HCT116 (cell line): Measurements from ENCODE around the gene WNT5B. TPM values are rescaled to one million over a fixed set of nuclear protein-coding genes. Genes with fewer than 3 reads are reported as not detected.

Source experiments
- ATAC-seq: fragments of 200-7000 bp; cut with Tn5 transposase; 2 replicates; pipeline ENCODE4 v1.9.1; 2020; ENCODE audit warnings: mild to moderate bottlenecking, moderate library complexity
- BruUV-seq: library from RNA; stranded (reverse); fragments of 400-500 nt; replicated peaks from 2 replicates; lab custom pipeline; 2021; lab: Mats Ljungman, UMichigan
- CTCF ChIA-PET: fragments of 300-600 bp; sonication (Branson Sonifier 250); formaldehyde crosslinking; loops from one replicate; lab custom pipeline; 2021; ENCODE audit warnings: antibody characterized with exemption; lab: Charles Lee
- POLR2A ChIA-PET: fragments of 300-600, 350-600 bp; sonication (Branson Sonifier 250); formaldehyde crosslinking; loops from one replicate; lab custom pipeline; 2021; ENCODE audit warnings: antibody characterized with exemption; lab: Charles Lee
- RAD21 ChIA-PET, 2 experiments: fragments of 300-600 bp; sonication (Branson Sonifier 250); formaldehyde crosslinking; loops; one replicate each; lab custom pipeline; 2023; ENCODE audit warnings: low total read pairs in 2 of 2; ENCODE audit not compliant: uncharacterized antibody in 2 of 2, unreplicated experiment in 2 of 2, low non-redundant PET in 1 of 2; lab: Charles Lee
- DNase-seq: peaks from one replicate; pipeline ENCODE4 v3.0.0-alpha.2; 2010; ENCODE audit warnings: low read depth, low spot score
- H2AFZ ChIP-seq: fragments of 200-600 bp; shearing (Covaris generic), sonication (generic); 2 replicates; pipeline ENCODE4 v1.6.1; 2017; ENCODE audit warnings: low read depth, mixed run types, mixed read lengths, antibody characterized with exemption, low read length; ENCODE audit not compliant: poor library complexity, severe bottlenecking
- H3K27ac ChIP-seq: 2 replicates; pipeline ENCODE4 v1.5.1; 2012; ENCODE audit warnings: low read depth, low read length
- H3K27me3 ChIP-seq: fragments of 200-600 bp; sonication (generic); 2 replicates; pipeline ENCODE4 v1.6.1; 2016; ENCODE audit warnings: mixed run types, low read length, mixed read lengths; ENCODE audit not compliant: insufficient read depth
- H3K36me3 ChIP-seq, 2 experiments: fragments of 200-500 bp in 1 of 2; fragments of 200-600 bp in 1 of 2; sonication (Bioruptor generic) in 1 of 2; sonication (generic) in 1 of 2; 2 replicates each; pipeline versions ENCODE4 v1.5.1 to v1.6.1; 2014 to 2016; ENCODE audit warnings: low read length in 2 of 2, inconsistent platforms in 1 of 2, mixed read lengths in 1 of 2, mixed run types in 1 of 2; ENCODE audit not compliant: insufficient read depth in 2 of 2, control insufficient read depth in 1 of 2
- H3K4me1 ChIP-seq, 2 experiments: fragments of 200-600 bp in 1 of 2; sonication (generic) in 1 of 2; 2 replicates each; pipeline versions ENCODE4 v1.5.1 to v1.6.1; 2012 to 2017; ENCODE audit warnings: low read length in 2 of 2, inconsistent platforms in 1 of 2, mild to moderate bottlenecking in 1 of 2, mixed read lengths in 1 of 2, mixed run types in 1 of 2, moderate library complexity in 1 of 2; ENCODE audit not compliant: insufficient read depth in 2 of 2, control insufficient read depth in 1 of 2
- H3K4me2 ChIP-seq: fragments of 200-600 bp; sonication (generic); 2 replicates; pipeline ENCODE4 v1.6.1; 2017; ENCODE audit warnings: mixed run types, low read length, mixed read lengths
- H3K4me3 ChIP-seq, 2 experiments: fragments of 200-600 bp in 1 of 2; sonication (generic) in 1 of 2; replicated peaks in 1 of 2; 2 replicates each; pipeline ENCODE4 v1.5.1; 2011 to 2016; ENCODE audit warnings: low read length in 2 of 2, control low read depth in 1 of 2, low read depth in 1 of 2, mild to moderate bottlenecking in 1 of 2, mixed read lengths in 1 of 2, mixed run types in 1 of 2
- H3K79me2 ChIP-seq: fragments of 200-600 bp; sonication (generic); 2 replicates; pipeline ENCODE4 v1.6.1; 2017; ENCODE audit warnings: mild to moderate bottlenecking, mixed run types, low read length, moderate library complexity, mixed read lengths; ENCODE audit not compliant: insufficient read depth
- H3K9ac ChIP-seq: fragments of 200-600 bp; sonication (generic); 2 replicates; pipeline ENCODE4 v1.6.1; 2016; ENCODE audit warnings: low read length, mixed read lengths
- H3K9me2 ChIP-seq: fragments of 200-600 bp; sonication (generic), shearing (Covaris generic); 2 replicates; pipeline ENCODE4 v1.6.1; 2017; ENCODE audit warnings: mixed run types, mild to moderate bottlenecking, moderate library complexity; ENCODE audit not compliant: insufficient read depth
- H3K9me3 ChIP-seq, 2 experiments: fragments of 200-500 bp in 1 of 2; fragments of 200-600 bp in 1 of 2; sonication (Bioruptor generic) in 1 of 2; sonication (generic) in 1 of 2; 2 replicates each; pipeline ENCODE4 v1.6.1; 2014 to 2017; ENCODE audit warnings: low read length in 2 of 2, mixed read lengths in 2 of 2, inconsistent platforms in 1 of 2, low read depth in 1 of 2, mild to moderate bottlenecking in 1 of 2, mixed run types in 1 of 2, moderate library complexity in 1 of 2; ENCODE audit not compliant: control insufficient read depth in 1 of 2, insufficient read depth in 1 of 2
- H4K20me1 ChIP-seq: fragments of 200-600 bp; sonication (generic), shearing (Covaris generic); 2 replicates; pipeline ENCODE4 v1.6.1; 2017; ENCODE audit warnings: mixed run types, mild to moderate bottlenecking, moderate library complexity; ENCODE audit not compliant: insufficient read depth
- ATF3 ChIP-seq: IDR thresholded peaks from 2 replicates; pipeline ENCODE4 v1.6.1; 2012
- CEBPB ChIP-seq: IDR thresholded peaks from 2 replicates; pipeline ENCODE4 v1.6.1; 2012; ENCODE audit warnings: low read depth
- EGR1 ChIP-seq: IDR thresholded peaks from 2 replicates; pipeline ENCODE4 v1.6.1; 2012; ENCODE audit warnings: low read depth
- ELF1 ChIP-seq: IDR thresholded peaks from 2 replicates; pipeline ENCODE4 v1.6.1; 2012; ENCODE audit warnings: low read depth, borderline replicate concordance
- EZH2 ChIP-seq: fragments of 200-600 bp; sonication (generic); IDR thresholded peaks from 2 replicates; pipeline ENCODE4 v1.6.1; 2017; ENCODE audit warnings: antibody characterized with exemption, mixed run types
- EZH2phosphoT487 ChIP-seq: fragments of 200-600 bp; IDR thresholded peaks from 2 replicates; pipeline ENCODE4 v1.6.1; 2018; ENCODE audit warnings: antibody characterized with exemption, borderline replicate concordance
- FOSL1 ChIP-seq: IDR thresholded peaks from 2 replicates; pipeline ENCODE4 v1.6.1; 2012; ENCODE audit warnings: low read depth
- JUND ChIP-seq: IDR thresholded peaks from 2 replicates; pipeline ENCODE4 v1.6.1; 2012
- POLR2A ChIP-seq: IDR thresholded peaks from 2 replicates; pipeline ENCODE4 v1.7.0; 2011; ENCODE audit warnings: borderline replicate concordance; ENCODE audit not compliant: insufficient read depth, insufficient read length; ENCODE audit errors: extremely low read depth
- POLR2AphosphoS5 ChIP-seq: IDR thresholded peaks from 2 replicates; pipeline ENCODE4 v1.6.1; 2011; ENCODE audit warnings: mild to moderate bottlenecking, low read depth, low read length, moderate library complexity
- RAD21 ChIP-seq: IDR thresholded peaks from 2 replicates; pipeline ENCODE4 v1.6.1; 2012; ENCODE audit warnings: low read depth, mild to moderate bottlenecking
- REST ChIP-seq: IDR thresholded peaks from 2 replicates; pipeline ENCODE4 v1.6.1; 2012; ENCODE audit warnings: low read depth
- SIN3A ChIP-seq: IDR thresholded peaks from 2 replicates; pipeline ENCODE4 v1.6.1; 2012; ENCODE audit warnings: low read depth
- SP1 ChIP-seq: IDR thresholded peaks from 2 replicates; pipeline ENCODE4 v1.6.1; 2012; ENCODE audit warnings: low read depth
- TCF7L2 ChIP-seq: IDR thresholded peaks from 2 replicates; pipeline ENCODE4 v1.7.0; 2011; ENCODE audit warnings: borderline replicate concordance, inconsistent platforms; ENCODE audit not compliant: insufficient read depth, insufficient read length; ENCODE audit errors: extremely low read depth
- YY1 ChIP-seq: IDR thresholded peaks from 2 replicates; pipeline ENCODE4 v1.6.1; 2011; ENCODE audit warnings: low read length, low read depth, moderate library complexity, mild to moderate bottlenecking; ENCODE audit not compliant: insufficient replicate concordance; ENCODE audit errors: extremely low read depth
- ZFX ChIP-seq: fragments of 450-650 bp; IDR thresholded peaks from 2 replicates; pipeline ENCODE4 v1.6.1; 2017
- intact Hi-C: fragments of 100-400 bp; cut with micrococcal nuclease; formaldehyde crosslinking; loops from 2 replicates; pipeline ENCODE4 v1.10.0; 2022
- total RNA-seq: library from RNA; stranded (reverse); gene quantifications from one replicate; pipeline ENCODE4 v1.2.1, GENCODE V29; 2021; ENCODE audit not compliant: unreplicated experiment
- TF ChIP-seq, protein P1 (sequence below): IDR thresholded peaks from 2 replicates; pipeline ENCODE4 v1.6.1; 2011; ENCODE audit warnings: mild to moderate bottlenecking, low read length, moderate library complexity; ENCODE audit not compliant: insufficient replicate concordance; ENCODE audit errors: extremely low read depth
- TF ChIP-seq, protein P2 (sequence below), 3 experiments: fragments of 200-600 bp in 1 of 3; sonication (generic) in 1 of 3; IDR thresholded peaks in 2 of 3; conservative IDR thresholded peaks in 1 of 3; 2 replicates each; pipeline ENCODE4 v1.5.1; 2012 to 2017; ENCODE audit warnings: low read depth in 2 of 3, low read length in 2 of 3, antibody characterized with exemption in 1 of 3, borderline replicate concordance in 1 of 3, control low read depth in 1 of 3, mild to moderate bottlenecking in 1 of 3, mixed read lengths in 1 of 3, mixed run types in 1 of 3, moderate library complexity in 1 of 3; ENCODE audit not compliant: insufficient read depth in 1 of 3

WNT5B gene
- total RNA-seq, 1 experiment from 2014 or later: 0.52 TPM

DNA sequence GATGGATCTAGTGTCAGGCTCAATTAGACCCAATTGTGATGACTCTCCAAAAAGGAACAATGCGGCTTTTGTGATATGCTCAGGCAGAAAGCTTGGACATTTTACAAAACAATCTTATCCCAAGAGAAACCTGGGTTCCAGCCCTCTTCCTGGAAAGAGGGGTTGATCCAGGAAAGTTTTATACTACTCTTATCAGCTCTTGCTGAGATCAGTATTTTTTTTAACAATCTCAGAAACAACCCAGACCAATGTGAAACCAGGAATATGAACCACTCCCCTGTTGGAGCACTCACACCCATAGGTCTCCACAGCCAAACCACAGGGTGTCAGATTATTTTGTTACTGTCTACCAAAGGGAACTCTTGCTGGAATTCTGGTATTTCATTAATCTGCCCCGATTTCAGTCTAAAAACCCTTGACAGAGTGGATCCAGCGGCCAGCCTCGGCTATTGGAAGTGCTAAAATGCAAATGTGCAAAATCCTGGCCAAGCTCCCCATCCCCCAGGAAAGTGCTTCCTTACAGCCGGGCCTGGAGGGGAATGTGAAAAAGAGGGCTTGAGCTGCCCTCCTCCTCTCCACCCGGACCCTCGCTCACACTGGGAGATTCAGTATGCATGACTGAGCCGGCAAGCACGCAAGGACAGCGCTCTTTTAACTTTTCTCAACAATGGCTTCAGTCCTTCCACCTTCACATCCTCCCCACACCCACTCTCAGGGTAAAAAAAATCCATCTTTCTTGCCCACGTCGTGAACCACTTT is 38.6 kb upstream of the WNT5B start:
- ChIA-PET CTCF (interaction anchor here (1.2 kb wide), 1 partner anchor 473 kb away, joined by 3 read pairs; no protein-coding TSS in a partner anchor), POLR2A (no interaction called here)
- intact Hi-C loops: no loop called here

More for the DNA sequence above, 38.6 kb upstream of the WNT5B start:
- no peak overlapping the region for H3K4me3 ChIP-seq
- H3K36me3 ChIP-seq: no peaks in the 10 kb centered on the region
- H3K4me1 ChIP-seq: peaks cover 18 to 28% of the 10 kb centered on the region in 2 experiments
- ATAC-seq: no peak
- no TSS peak for BruUV-seq
- H3K9ac ChIP-seq: no peak overlapping the region
- DNase-seq: no peak
- no peaks in the 10 kb centered on the region for H3K9me2 ChIP-seq
- H4K20me1 ChIP-seq: no peaks in the 10 kb centered on the region
- RAD21 ChIA-PET: no interaction called here
- no peak overlapping the region for H3K27ac ChIP-seq
- no peak for TF ChIP-seq EZH2
- TF ChIP-seq, protein P1, sequence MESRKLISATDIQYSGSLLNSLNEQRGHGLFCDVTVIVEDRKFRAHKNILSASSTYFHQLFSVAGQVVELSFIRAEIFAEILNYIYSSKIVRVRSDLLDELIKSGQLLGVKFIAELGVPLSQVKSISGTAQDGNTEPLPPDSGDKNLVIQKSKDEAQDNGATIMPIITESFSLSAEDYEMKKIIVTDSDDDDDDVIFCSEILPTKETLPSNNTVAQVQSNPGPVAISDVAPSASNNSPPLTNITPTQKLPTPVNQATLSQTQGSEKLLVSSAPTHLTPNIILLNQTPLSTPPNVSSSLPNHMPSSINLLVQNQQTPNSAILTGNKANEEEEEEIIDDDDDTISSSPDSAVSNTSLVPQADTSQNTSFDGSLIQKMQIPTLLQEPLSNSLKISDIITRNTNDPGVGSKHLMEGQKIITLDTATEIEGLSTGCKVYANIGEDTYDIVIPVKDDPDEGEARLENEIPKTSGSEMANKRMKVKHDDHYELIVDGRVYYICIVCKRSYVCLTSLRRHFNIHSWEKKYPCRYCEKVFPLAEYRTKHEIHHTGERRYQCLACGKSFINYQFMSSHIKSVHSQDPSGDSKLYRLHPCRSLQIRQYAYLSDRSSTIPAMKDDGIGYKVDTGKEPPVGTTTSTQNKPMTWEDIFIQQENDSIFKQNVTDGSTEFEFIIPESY: no peak
- TF ChIP-seq EGR1: no peak
- TF ChIP-seq POLR2AphosphoS5: no peak
- TF ChIP-seq ZFX: no peak
- no peak for TF ChIP-seq EZH2phosphoT487
- no peak for TF ChIP-seq POLR2A
- TF ChIP-seq CEBPB: no peak
- TF ChIP-seq REST: no peak
- no peak for TF ChIP-seq TCF7L2
- TF ChIP-seq RAD21: no peak
- TF ChIP-seq, protein P2, sequence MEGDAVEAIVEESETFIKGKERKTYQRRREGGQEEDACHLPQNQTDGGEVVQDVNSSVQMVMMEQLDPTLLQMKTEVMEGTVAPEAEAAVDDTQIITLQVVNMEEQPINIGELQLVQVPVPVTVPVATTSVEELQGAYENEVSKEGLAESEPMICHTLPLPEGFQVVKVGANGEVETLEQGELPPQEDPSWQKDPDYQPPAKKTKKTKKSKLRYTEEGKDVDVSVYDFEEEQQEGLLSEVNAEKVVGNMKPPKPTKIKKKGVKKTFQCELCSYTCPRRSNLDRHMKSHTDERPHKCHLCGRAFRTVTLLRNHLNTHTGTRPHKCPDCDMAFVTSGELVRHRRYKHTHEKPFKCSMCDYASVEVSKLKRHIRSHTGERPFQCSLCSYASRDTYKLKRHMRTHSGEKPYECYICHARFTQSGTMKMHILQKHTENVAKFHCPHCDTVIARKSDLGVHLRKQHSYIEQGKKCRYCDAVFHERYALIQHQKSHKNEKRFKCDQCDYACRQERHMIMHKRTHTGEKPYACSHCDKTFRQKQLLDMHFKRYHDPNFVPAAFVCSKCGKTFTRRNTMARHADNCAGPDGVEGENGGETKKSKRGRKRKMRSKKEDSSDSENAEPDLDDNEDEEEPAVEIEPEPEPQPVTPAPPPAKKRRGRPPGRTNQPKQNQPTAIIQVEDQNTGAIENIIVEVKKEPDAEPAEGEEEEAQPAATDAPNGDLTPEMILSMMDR (IDR thresholded peaks at IDR 0.05 in 2 of 3, conservative IDR thresholded peaks at IDR 0.05 in 1 of 3; ENCODE audit: borderline replicate concordance in 1 of 3, insufficient read depth in 1 of 3, low read depth in 2 of 3, low read length in 2 of 3): no peak
- no peak for TF ChIP-seq YY1
- no peak for TF ChIP-seq ELF1
- no peak for TF ChIP-seq SP1
- TF ChIP-seq SIN3A: no peak
- no peak for TF ChIP-seq FOSL1
- TF ChIP-seq ATF3: no peak
- no peak for TF ChIP-seq JUND
- H2AFZ ChIP-seq: no peak overlapping the region
- H3K4me2 ChIP-seq: no peak overlapping the region
- no peaks in the 10 kb centered on the region for H3K27me3 ChIP-seq
- H3K79me2 ChIP-seq: peaks cover 44% of the 10 kb centered on the region
- no peaks in the 10 kb centered on the region for H3K9me3 ChIP-seq
